ENCODE results near the gene TYSND1.
"Not testable (repeated sequence)": the region's sequence is repeated elsewhere in the genome, so short reads cannot be mapped to it uniquely, and the experiment has no call there.

The TYSND1 gene

GRCh38 chr10:70111496-70111895, 35.0 kb downstream of the TYSND1 start:
- FAIRE-seq, result no peak
- no peak for DNase-seq (ENCODE audit: low spot score)

GRCh38 chr10:70109064-70109729, 37.3 kb downstream of the TYSND1 start:
- DNase-seq (ENCODE audit: low spot score) (no peak), FAIRE-seq (no peak)

- peak; percentile 5 for FAIRE-seq
- DNase-seq (ENCODE audit: low spot score), result peak; percentile 45
Observed at GRCh38 chr10:70106958-70107791, 39.3 kb downstream of the TYSND1 start.

GRCh38 chr10:70101668-70102067, 44.8 kb downstream of the TYSND1 start:
- DNase-seq (ENCODE audit: low spot score) (no peak), FAIRE-seq (no peak)

DNA sequence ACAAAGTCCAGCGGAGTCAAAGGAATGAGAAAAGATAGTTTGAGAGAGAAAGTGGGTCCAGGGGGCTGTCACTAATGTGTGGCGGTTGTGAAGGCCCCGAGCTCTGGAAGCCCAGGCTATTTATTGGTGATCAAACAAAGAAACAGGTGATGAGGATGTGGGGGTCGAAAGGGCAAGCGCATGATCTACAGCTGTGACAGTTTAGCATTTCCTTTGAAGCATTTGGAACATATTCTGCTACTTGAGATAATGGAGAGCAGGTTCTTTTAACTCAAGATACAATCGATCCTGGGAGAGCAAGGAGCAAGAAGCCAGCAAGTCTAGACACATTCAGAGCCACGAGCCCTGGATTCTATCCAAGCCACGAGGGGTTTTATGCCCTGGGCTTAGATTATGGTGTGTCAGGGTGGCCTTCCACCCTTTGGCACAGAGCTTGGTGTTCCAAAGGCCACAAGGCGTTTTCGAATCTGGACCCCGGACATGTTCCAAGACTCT, 45.4 kb downstream of the TYSND1 start:
- not testable (repeated sequence) for DNase-seq (ENCODE audit: low spot score); FAIRE-seq

GRCh38 chr10:70098271-70098670, 48.2 kb downstream of the TYSND1 start:
- FAIRE-seq (no peak), DNase-seq (ENCODE audit: low spot score) (no peak)

- DNase-seq (ENCODE audit: low spot score), result no peak
- FAIRE-seq, result no peak
Observed at GRCh38 chr10:70097459-70097858, 49.0 kb downstream of the TYSND1 start.

- FAIRE-seq (no peak), DNase-seq (ENCODE audit: low spot score) (no peak)
Observed at GRCh38 chr10:70096705-70097420, 49.6 kb downstream of the TYSND1 start.

GRCh38 chr10:70096016-70096704, 50.3 kb downstream of the TYSND1 start:
- FAIRE-seq (no peak), DNase-seq (ENCODE audit: low spot score) (no peak)

- FAIRE-seq (no peak), DNase-seq (ENCODE audit: low spot score) (no peak)
Observed at GRCh38 chr10:70094250-70094649, 52.2 kb downstream of the TYSND1 start.

DNA sequence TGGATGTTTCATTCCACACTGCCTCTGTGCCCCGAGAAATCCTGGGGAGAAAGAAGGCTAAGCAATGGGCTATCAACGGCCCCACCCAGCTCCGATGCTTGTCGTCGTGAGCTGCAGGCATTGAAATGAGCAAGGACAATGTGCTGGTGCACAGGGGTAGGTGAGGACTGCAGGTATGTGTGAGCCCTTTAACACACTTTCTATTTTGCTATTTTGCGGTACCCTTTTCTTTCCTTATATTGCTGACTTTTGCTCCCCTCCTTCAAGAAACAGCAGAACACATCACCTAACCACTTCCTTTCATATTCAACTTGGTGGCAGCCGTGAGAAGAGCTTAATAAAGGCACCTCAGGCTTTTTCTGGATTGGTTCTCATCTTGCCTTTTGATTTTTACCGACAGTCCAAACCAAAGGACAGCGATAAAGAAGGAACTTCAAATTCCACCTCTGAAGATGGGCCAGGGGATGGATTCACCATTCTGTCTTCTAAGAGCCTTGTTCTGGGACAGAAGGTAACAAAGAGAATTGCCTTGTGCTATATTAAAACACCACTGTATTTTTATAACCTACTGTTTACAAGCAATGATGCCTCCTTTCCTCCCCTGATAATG, 53.1 kb downstream of the TYSND1 start:
- DNase-seq (ENCODE audit: low spot score) (no peak), FAIRE-seq (no peak)

DNA sequence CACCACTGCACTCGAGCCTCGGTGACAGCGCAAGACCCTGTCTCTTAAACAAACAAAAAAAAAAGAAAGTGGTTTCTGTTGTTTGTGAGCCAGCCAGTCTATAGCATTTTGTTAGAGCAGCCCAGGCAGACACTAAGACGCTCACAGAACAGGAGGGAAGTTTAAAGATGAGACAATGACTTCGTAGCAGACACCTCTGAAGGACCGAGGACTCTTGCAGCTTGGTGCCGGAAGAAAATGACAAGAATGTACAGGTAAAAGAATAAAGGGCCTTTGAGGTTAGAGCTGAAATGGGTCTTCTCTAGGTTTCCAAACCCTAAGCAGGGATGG, 54.1 kb downstream of the TYSND1 start:
- DNase-seq (ENCODE audit: low spot score) (no peak), FAIRE-seq (no peak)

GRCh38 chr10:70090951-70091350, 55.5 kb downstream of the TYSND1 start:
- FAIRE-seq (no peak), DNase-seq (ENCODE audit: low spot score) (no peak)

DNA sequence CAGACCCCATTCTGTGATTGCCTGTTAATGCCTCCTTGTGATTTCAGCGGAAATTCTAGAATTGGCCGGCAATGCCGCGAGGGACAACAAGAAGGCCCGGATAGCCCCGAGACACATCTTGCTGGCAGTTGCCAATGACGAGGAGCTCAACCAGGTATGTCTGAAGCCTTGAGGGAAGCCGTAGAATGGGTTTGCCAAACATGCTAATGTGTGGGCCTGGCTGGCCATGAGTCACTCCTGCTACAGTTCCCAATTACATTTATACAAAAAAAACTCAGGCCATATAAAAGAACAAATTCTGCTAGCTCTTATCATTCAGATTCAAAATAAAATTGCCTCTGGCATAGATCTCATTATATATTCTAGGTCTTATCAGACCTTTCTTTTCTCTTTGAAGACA, 56.5 kb downstream of the TYSND1 start:
- DNase-seq (ENCODE audit: low spot score), result no peak

DNA sequence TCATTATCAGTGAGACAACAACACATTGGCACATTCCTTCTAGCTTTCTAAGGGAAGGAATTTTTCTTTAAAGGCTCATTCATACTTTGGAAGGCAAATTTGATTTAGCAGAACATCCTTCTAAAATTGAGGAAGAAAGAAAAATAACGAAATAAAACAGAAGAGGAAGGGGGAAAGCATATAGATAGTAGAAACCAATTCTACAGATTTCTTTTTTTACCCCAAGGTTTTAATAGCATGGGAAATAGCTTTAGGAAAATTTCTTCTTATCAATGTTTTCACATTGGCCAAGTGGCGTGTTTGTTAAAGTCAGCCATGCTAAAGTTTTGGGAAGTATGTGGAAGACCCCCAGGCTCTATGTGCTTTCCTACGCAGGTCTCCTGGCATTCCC, 58.2 kb downstream of the TYSND1 start:
- no peak for FAIRE-seq
- DNase-seq (ENCODE audit: low spot score), result no peak

More for the DNA sequence above, 56.5 kb downstream of the TYSND1 start:
- no peak for FAIRE-seq
